ENCODE data around the gene SGMS1.
A peak's percentile ranks its signal among the peaks of the same experiment; 100 is the strongest.
"Not testable (repeated sequence)": the region's sequence is repeated elsewhere in the genome, so short reads cannot be mapped to it uniquely, and the experiment has no call there.

Gene SGMS1

DNA sequence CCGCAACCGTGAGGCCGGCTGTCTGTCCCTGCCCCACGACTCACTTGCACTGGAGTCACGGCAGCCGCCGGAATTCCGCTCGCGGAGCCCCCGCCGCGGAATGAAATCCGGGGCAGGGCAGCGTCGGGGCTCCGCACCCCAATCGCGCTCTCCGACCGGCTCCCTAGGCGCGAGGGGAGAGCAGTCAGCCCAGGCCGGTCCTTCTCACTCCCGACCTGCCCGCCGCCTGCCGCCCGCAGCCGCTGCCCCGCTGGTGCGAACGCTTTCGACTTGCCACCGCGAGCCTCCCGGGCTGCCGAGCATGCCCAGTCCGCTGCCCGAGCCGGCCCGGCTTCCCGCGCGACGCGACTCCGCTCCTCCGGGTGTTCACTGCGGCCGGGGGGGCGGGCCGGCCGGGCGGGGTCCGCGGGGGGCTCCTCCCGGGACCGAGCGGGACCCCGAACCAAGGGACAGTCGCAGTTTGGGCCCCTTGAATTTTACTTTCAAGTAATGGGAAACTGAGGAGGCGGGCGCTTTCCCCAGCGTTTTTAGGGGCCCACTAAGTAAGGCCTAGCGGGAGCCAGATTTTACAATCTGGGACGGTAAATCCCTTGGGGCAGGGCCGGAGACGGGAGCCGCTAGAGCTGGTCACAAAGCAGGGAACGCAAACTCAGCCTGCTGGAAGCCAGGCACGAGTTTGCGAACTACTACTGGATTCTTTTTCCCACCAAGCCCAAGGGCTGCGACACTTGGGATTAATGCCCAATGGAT lies at the start of gene SGMS1:
TSS of gene SGMS1 (minus strand) at position 294 of the 750 bp plus-strand sequence. CDS start 279,842 bp downstream, outside the sequence.
- DNase-seq = peak; percentile 35 to 60

DNA sequence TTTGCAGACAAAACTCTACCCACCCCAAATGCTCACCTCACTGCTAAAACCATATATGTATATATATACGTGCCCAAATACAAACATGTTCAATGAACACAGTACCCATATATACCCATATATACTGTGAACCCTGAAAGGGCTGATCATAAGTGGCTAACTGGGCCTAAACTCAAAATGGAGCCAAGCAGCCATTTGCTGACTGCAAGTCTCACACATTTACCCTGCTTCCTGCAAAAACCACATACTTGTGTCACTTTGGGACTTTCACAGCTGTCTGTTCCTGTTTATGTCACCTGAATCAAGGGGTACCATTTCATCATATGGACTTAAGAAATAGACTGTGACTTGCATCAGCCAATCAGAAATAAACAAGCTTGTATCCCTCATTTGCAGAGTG lies 48.4 kb upstream of the SGMS1 start:
- DNase-seq = not testable (repeated sequence)

DNA sequence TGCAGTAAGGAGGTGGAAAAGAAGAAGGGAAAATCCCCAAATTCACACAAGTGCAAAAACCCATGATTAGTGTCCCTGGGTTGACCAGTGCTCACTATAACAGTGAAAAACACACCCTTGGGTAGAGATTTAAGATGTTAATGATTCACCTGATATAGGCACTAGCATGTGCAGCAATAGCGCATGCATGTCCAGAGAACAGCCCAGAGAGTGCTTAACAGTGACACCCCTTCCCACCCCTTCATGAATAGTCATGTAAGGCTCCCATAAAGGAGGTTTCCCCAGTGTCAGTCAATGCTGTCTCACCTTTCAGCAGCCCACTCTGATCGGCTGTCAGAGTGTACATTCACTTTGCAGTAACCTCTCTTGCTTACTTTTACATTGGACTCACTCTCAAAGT lies 47.9 kb upstream of the SGMS1 start:
- DNase-seq = not testable (repeated sequence)

DNA sequence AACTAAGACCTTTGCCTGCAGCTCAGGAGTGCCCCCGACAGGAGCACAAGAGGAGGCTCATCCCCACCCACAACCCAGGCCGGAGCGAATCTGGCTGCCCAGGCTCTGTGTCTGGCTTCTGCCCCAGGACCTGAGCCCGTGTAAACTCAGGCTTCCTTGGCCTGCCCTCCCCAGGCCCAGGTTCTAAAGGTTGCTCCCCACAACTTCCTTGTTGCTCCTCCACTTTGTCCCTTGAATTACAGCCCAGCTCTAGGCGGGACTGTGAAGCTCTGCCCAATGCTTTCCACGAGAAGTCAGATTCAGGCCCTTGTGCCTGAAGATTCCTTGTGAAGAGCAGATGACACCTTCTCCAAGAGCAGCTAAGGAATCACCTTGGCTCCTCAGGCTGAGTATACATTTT lies 46.2 kb upstream of the SGMS1 start:
- DNase-seq = not testable (repeated sequence)

DNA sequence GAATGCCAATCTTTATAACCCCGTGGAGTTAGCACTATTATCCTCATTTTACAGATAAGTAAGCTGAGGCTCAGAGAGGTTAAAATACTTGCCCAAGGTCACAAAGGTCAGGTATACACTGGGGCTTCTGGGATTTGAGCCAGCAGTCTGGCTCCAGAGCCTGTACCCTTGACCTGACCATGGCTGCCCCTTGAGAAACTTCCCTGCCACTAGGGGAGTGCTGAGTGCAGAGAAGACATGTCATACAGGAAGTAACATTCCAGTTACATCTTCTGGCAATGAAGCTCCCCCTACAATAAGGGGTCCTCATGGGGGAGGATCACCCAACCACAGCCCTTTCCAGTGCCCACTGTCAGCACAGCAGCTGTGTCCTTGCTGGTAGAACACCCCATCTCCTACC lies 43.6 kb upstream of the SGMS1 start:
- not testable (repeated sequence) for DNase-seq

DNA sequence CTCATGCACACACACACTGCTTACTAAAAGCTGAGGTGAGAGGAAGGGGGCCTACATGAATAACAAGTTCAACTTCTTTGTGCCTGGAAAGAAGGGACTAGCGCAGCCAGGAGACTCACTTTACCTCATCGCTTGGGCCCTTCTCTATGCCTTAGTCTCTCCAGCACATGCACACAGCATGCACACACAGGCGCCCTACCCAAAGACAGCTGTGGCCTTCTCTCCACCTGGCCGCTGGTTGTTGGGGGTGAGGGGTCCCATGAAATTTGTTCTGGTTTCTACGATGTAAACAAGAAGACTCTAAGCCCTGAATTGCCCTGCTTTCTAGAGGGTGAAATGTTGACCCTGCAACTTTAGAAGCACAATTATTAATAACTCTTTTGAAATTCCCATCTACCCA lies 38.7 kb upstream of the SGMS1 start:
- DNase-seq = not testable (repeated sequence)

DNA sequence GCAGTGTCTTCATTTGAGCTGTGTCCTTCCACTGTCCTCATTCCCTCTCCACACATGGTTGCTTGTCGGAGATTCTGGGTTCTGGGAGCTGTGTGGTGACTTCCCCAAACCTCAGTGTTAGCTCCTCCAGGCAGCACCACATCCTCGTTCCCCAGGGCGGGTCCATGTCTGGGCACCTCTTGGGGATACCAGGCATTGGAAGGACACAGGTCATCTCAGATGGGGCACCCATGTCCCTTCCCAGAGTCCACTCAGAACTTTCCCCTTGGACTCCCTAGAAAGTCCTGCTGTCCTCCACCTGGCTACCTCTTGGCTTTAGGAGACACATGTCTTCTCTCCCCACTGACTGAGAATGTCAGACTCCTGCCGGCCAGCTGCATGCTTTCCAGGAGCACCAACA lies 37.8 kb upstream of the SGMS1 start:
- not testable (repeated sequence) for DNase-seq

DNA sequence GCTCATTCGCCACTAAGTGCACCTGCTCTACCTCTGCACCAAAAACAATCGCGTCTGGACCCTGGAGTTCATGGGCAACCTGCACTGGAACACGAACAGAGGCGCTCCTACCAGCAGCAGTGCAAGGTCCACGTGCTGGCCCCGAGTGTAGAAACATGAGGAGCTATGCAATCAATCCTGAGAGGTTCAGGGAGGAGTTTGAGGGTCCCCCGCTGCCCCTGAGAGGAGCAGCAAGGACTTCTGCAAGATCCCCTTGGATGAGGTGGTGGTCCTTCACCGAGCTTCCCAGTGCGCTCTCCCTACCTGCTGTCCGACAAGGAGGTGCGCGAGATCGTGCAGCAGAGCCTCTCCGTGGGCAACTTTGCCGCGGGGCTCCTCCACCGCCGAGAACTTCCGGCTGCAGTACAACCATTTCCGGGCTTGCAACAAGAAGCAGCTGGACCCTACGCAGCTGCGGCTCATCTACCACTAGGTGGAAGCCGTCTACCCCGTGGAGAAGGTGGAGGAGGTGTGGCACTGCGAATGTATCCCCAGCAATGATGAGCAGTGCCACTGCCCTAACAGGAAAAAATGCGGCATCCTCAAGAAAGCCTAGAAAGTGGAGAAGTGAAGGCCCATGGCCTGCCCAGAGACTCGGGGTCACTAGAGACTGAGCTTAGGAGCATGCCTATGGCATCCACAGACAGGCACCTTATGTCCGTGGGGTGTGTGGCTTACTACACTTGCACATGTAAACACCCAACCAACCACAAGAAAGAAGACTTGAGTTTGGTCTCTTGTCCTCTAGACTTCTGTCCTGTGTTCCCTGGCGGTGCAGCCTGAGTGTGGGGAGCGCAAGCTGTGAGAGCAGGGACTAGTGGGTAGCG lies 36.3 kb upstream of the SGMS1 start:
- not testable (repeated sequence) for DNase-seq

DNA sequence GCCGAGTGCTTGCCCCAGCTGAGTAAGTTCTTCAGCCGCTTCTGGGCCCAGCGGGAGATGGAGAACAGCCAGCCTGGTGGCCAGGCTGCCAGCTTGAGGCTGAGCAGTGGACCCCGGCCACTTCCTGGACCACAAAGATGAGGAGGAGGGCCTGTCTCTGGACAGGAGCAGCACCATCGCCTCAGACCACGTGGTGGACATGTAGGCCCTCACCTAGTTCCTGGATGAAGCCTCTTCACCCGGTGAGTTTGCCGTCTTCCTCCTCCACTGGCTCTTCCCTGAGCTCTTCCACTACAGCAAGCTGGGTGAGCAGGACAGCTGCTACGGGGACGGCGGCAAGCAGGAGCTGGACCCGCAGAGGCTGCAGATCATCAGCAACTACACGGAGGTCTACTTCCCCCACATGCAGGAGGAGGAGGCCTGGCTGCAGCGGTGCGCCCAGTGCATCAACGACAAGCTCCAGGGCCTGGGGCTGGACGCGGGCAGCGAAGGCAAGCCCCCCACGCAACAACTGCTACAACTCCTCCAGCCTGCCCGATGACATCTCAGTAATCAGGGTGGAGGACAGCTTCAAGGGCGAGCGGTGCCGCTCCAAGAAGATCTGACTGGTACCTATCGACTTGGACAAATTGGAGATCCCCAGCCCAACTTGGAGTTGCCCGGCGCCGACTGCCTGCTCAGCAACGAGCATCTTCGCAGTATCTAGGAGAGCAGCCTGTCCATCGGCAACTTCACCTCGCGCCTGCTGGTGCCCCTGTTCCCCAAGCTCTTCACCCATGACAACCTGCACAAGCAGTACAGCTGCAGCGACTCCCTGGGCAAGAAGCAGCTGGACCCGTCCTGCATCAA lies 35.5 kb upstream of the SGMS1 start:
- DNase-seq = not testable (repeated sequence)

DNA sequence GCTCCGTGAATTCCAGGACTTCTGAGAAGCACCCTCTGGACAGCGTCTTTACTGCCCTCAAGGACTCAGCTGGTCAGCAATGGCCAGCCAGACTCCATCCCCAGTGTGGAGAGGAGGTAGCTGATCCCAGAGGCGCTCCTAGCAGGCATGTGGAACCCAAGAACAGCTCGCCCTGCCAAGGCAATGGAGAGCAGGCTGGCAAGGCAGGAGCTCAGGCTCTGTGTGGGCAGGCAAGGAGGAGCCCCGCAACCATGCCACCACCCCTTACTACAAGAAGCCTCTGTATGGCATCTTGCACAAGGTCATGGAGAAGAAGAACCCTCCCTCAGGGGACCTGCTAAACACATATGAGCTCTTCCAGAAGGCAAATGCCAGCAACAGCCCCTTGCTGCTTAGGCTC lies 34.4 kb upstream of the SGMS1 start:
- no peak for DNase-seq

DNA sequence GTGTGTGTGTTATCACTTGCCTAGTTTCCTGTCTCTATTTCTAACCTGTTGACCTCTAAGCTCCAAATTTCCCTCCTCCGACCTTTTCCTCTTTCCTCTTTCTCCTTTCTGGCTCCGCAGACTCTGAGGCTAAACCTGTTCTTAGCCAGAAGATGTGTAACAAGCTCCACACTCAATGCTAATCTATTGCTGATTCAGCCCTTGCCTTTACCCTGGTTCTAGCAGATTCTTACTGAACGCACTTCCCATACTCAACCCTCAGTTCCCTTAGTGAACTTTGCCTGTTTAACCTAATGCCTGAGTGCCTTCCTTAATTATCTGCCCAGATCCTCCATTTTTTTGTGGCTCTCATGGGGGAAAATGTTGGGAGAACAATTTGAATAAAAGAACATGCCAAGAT lies 30.0 kb upstream of the SGMS1 start:
- no peak for DNase-seq

DNA sequence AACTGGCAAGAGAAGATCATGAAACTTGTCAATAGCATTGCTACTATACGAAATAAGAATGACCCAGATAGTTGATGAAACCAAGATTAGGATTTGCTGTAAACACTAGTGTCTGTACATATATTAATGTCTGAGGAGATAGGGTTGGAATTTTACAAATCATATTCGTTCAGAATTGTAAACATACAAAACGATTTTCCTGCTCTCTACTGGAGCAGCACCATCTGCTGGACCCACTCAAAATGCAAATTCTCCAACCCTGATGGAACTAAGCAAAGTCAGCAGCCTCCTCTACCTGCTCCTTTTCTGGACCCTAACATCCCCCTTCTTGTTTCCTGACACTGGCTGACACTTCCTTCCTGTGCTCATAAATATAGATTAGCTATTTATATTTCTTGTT lies 29.4 kb upstream of the SGMS1 start:
- DNase-seq = no peak

DNA sequence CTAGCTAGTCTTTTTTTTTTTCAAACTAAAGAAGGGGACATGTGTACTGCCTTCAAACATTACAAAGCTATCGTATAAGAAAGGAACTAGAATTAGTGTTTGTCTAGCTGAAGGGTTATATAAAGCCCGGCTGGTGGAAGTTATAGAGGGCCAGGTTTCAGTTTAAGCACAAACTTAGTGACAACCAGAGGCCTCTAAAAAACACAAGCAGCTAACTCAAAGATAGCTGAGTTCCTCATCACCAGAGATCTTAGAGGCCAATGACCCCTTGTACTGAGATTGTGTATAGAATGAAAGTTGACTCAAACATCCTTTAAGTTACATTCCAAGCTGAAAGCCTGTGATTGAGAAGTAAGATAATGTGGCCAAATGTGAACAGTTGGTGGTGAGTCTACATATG lies 28.1 kb upstream of the SGMS1 start:
- no peak for DNase-seq

DNA sequence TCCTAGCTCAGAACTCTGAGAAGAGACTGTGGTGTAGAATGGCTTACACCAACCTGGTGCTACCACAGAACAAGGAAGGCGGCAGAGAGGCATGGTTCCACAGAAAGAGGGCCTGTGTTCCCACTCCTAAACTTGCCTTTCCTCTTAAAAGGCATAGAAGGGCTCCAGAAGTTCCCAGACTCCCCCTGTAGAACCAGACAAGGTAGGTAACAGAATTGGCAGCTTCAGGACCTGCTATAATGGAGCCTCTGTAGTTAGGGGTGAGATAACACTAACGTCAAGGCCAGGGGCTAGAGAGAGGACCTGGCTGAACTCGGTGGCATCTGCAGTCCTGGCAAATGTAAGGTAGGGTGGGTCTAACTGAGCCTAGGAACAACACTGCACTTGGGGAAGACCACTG lies 26.7 kb upstream of the SGMS1 start:
- no peak for DNase-seq

DNA sequence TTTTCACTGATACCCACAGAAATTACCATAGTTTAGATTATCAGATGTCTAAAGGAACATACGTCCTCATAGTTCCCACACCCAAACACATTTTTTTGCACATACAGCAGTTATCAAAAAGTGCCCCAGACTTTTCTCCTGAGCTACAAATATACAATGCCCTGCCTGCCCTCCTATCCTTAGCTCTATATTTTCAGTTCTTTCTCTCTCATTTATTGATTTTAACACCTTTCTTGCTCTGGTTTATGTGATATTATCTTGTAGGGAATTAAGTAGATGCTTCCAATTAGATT lies 25.1 kb upstream of the SGMS1 start:
- no peak for DNase-seq

DNA sequence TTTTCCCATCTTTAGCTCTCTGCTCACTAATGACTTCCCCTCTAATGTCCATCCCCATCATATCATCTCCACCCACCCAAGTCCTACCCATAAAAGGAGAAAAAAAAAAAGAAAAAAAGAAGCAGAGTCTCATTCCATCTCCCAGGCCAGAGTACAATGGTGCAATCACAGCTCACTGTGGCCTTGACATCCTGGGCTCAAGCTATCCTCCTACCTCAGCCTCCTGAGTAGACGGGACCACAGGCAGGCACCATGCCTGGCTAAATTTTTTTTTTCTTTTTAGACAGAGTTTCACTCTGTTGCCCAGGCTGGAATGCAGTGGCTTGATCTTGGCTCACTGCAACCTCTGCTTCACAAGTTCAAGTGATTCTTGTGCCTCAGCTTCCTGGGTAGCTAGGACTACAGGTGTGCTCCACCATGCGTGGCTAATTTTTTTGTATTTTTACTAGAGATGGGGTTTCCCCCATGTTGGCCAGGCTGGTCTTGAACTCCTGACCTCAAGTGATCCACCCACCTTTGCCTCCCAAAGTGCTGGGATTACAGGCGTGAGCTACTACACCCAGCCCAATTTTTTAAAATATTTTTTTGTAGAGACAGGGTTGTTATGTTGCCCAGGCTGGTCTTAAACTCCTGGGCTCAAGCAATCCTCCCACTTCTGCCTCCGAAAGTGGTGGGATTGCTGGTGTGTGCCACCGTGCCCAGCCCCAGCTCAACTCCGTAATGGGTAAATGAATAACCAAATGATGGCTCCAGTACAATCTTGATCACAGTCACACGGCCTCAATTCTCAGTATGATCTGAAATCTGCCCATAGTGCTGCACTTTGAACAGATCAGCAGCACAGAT lies 24.6 kb upstream of the SGMS1 start:
- no peak for DNase-seq

DNA sequence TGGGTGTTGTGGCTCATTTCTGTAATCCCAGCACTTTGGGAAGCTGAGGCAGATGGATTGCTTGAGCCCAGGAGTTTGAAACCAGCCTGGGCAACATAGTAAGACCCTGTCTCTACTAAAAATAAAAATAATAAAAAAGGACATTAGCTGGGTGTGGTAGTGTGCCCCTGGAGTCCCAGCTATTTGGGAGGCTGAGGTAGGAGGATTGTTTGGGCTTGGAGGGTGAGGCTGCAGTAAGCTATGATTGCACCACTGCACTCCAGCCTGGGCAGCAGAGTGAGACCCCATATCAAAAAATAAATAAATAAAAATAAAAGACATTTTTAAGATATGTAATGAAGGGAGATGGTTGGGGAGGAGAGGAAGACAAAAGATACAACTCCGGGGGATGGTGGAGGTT lies 23.6 kb upstream of the SGMS1 start:
- DNase-seq = not testable (repeated sequence)

DNA sequence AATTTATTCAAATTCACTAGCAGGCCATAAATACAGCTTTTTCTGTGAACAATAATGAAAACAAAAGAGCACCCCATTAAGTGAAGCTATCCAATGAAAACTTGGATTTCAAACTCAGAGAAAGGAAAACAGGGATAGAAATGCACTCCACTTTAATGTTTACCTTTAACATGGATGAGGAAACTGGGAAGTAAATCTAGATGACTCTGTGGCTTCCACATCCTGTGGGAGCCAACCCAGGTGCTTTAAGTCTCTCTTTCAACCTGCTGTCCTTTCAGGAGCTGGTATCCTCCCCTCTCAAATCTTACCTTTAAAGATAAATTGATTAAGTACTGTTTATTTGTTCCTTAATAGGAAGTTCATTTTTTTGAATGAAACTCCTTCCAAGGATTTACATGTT lies 21.5 kb upstream of the SGMS1 start:
- no peak for DNase-seq

DNA sequence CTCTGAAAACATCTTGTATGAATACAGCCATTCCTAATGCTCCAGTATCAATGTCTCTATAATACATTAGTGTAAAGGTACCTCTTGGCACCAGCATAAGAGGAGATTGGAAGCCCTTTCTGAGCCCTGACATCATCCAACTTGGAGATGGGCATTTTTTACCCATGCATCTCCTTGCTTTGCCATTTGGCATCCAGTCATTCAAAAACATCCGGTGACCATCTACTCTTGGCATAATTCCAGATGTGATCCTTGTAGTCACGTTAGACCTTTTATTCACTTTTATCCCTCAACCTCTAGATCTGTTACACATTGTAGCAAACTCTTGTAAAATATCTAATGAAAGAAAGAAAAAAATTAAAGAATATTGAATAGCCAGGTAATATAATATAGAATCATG lies 17.9 kb upstream of the SGMS1 start:
- no peak for DNase-seq

DNA sequence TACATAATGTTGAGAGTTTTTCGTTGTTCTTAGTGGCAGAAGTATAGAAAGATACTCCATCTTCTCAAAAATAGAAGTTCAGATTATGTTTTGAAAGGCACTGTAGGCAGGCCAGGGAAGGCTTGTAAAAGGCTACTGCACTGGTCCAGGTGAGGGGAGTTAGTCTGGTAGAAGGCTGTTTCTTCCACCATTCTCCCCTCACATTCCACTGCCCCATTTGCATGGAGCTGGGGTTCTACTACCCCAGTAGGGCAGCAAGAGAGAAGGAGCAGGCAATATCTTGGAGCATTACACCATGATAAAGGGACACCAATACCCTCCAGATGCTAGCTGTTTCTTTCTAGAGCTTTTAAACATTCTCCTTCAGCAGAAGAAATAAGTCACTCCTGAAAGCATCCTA lies 16.5 kb upstream of the SGMS1 start:
- no peak for DNase-seq

DNA sequence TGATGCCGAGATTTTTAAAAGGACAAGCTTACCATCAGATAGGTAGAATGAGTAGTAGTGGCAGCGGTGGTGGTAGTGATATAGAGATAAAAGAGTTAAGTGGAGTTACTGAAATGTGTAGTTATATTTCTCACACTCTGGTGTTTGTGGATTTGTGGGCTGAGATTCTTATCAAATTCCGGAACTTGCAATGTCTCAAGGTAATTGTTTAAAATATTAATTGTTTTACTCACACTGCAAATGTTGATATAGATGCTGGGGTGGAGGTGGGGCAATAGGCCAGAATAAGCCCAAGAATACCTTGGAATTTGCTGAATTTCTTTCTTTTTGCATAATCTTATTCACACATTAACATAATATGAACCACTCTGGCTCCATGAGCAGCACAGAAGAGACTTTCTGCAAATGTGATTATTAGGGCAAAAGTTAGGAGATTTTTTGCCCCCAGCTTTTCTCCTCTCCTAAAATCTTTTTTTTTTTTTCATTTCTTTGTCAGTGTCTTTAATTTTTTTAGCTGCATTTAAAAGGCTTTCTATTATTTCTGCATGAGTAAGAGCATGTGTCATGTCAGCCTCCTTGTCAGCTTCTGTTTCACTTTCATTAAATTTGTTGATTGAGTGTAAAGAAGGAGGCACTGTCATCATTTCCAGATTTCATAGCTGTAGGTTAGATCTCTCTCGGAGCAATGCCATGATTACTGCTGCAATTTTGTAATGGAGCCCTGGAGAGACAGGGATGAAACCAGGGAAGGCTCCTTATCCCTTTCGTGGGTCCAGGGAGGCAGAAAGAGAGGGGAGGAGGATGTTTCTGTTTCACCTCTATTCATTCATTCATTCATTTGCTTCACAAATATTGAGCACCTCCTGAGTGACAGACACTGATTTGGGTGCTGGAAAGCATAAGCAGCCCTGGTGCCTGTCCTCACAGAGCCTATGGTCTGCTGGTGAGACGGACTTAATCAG lies 13.1 kb upstream of the SGMS1 start:
- no peak for DNase-seq
